ENCODE measurements around the gene CCS.
A peak's percentile ranks its signal among the peaks of the same experiment; 100 is the strongest.
"Not testable (repeated sequence)": the region's sequence is repeated elsewhere in the genome, so short reads cannot be mapped to it uniquely, and the experiment has no call there.

The CCS gene

DNA sequence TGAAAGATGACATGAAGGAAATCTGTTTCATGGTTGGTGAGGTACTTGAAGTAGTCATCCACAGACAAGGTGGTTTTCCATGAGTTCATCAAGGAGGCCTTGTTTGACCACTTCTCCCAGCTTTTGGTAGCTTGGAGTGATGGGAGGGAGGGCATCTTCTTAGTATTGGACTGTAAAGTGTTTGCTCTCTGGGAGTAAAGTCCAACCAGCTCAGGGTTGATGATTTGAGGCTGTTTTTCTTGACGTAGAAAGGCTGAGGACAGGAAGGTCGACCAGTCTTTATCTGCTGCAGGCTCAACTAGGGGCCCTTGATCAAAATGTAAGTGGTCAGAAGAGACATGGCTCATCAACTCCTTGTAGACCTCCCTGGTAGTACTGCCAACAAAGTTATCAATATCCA is 1.8 kb upstream of the CCS start:
- DNase-seq (ENCODE audit: low read depth, low spot score) = no peak

DNA sequence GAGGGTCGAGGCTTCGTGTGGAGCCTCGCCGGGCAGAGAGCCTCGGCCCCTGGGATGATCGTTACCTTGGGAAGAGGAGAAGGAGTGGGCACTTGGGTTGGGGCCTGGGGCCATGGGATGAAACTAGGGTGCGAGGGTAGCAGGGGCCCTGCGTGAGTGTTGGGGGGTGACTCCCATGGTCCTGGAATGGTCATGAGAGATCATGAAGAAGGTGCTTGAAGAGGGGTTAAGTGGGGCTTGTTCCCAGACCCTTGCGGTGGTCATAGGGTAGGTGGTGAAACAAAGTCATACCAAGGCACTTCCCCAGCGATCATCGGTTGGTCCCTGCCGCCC is 284 bp downstream of the CCS start:
- no peak for DNase-seq (ENCODE audit: low read depth, low spot score)

DNA sequence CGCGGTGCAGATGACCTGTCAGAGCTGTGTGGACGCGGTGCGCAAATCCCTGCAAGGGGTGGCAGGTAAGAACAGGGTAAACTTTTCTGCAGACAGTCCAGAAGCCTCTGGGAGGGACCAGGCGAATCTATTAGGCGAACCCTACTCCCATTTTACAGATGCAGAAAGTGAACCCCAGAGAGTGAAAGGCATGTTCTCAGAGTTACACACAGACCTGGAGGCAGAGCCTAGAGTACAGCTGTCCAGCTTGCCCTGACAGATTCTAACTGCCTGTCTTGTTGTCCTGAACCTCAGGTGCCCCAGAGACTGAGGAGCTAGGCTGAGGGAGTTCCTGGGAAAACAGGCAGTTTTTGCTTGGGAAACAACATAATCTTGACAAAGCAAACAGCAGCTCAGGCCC is 665 bp downstream of the CCS start:
- DNase-seq (ENCODE audit: low read depth, low spot score) = no peak

DNA sequence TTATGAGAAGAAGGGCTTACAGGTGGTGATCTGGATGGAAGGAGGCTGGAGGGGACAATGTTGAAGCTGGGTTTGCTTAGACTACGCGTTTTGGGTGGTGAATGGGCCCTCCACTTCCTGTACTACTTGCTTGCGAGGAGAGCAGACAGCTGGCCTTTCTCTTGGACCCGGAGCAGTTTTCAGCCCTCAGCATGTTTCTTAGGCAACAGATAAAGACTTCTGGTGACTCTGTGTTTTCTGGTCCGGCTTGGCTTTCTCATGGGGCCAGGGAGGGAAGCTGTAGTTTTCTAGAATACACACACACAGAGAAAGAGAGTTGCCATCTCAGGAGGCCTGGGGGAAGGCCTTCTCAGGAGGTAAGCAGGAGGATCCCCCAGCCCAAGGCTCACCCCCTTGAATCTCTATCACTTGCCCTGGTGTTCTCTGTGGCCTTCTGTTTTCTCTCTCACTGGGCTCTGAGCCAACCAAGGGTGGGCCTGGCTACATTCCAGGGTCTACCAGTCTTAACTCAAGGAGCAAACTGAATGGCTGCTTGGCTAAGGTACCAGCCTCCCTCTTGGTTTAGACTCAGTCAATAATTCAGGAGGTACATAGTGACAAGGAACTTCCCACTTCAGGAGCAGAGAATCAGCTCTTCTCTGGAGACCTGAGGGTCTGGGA is 2.4 kb downstream of the CCS start:
- no peak for DNase-seq (ENCODE audit: low read depth, low spot score)

DNA sequence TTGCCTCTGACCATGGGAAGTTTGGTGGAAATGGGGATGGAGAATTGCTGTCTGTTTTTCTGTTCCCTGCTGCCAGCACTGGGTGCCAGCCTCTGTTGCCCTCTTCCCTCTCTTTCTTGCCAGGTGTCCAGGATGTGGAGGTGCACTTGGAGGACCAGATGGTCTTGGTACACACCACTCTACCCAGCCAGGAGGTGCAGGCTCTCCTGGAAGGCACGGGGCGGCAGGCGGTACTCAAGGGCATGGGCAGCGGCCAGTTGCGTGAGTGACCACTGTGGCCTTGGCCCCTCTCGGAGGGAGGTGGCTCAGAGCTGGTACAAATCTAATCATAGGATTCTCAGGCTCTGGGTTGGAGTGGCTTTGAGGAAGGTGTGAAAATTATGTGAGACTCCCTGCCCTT is 6.0 kb downstream of the CCS start:
- no peak for DNase-seq (ENCODE audit: low read depth, low spot score)

DNA sequence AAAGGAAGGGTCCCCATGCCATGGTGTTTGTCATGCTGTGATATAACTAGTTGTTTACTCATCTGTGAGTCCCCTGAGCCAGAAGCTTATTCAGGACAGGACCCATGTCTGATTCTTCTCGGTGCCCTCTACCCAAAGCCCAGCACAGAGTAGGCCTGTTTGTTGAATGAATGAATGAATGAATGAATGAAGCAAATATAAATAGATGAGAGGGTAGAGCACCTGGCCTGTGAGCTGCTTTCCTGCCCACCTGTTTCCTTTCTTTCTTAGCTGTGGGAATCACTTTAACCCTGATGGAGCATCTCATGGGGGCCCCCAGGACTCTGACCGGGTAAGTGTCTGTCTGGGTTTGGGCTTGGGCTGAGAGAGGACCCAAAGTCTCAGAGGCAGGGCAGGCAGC is 7.2 kb downstream of the CCS start:
- no peak for DNase-seq (ENCODE audit: low read depth, low spot score)

DNA sequence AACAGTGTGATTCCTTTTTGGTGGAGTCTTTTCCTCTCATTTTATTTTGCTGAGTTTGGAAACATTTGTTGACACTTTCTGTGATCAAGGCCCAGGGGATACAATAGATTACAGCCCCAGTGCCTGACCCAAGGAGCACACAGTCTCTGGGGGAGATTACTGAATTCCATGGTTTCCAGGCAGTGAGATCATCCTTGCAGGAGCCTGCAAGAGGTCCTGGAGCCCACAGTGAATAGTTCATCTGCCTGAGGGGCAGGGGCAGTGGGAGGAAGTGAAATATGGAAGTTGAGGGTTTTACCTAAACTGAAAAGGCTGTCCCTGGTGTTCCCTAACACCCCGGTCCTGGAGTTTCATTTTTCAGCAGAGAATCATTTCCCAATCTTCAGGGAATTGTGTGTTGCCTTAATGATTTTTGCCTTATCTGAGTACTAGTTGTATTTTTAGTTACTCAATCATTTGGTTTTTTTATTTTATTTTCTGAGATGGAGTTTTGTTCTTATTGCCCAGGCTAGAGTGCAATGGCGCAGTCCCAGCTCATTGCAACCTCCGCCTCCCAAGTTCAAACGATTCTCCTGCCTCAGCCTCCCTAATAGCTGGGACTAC is 7.7 kb downstream of the CCS start:
- DNase-seq (ENCODE audit: low read depth, low spot score) = peak; percentile 68

DNA sequence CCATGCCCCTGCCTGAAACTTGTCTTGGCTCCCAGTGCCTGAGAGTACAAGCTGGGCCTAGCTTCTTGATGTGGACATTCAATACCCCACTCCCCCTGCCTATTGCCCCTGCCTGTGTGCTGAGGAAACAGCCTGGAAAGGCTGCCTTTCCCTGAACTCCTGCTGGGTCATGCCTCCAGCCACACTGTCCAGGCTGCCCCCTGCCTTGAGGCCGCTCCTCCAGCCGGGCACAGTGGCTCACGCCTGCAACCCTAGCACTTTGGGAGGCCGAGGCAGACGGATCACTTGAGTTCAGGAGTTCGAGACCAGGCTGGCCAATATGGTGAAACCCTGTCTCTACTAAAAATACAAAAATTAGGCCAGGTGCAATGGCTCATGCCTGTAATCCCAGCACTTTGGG is 10.1 kb downstream of the CCS start:
- no peak for DNase-seq (ENCODE audit: low read depth, low spot score)

DNA sequence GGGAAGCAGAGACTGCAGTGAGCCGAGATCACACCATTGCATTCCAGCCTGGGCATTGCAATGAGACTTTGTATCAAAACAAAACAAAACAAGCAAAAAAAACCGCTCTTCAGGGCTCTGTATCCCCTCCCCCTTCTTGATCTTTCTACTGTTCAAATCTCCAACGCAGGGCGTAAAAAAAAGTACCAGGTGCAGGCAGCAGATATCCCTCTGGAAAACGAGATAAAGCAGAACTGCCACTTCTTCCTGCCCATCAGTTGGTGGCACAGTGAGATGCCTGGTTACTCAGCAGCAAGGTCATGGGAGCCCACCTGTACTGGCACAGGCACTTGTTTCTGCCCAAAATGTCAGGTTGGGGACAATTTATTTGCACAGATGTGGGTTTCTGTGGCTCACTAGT is 11.2 kb downstream of the CCS start:
- DNase-seq (ENCODE audit: low read depth, low spot score) = no peak

DNA sequence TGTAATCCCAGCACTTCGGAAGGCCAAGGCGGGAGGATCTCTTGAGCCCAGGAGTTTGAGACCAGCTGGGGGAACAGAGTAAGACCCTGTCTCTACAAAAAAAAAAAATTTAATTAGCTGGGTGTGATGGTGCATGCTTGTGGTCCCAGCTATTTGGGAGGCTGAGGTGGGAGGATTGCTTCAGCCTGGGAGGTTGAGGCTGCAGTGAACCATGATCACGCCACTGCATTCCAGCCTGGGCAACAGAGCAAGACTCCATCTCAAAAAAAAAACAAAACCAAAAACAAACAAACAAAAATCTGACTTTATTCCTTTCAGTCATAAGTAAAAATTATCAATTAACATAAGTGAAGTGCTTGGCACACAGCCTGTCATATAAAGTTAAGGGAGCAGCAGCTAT is 13.6 kb downstream of the CCS start:
- not testable (repeated sequence) for DNase-seq (ENCODE audit: low read depth, low spot score)

DNA sequence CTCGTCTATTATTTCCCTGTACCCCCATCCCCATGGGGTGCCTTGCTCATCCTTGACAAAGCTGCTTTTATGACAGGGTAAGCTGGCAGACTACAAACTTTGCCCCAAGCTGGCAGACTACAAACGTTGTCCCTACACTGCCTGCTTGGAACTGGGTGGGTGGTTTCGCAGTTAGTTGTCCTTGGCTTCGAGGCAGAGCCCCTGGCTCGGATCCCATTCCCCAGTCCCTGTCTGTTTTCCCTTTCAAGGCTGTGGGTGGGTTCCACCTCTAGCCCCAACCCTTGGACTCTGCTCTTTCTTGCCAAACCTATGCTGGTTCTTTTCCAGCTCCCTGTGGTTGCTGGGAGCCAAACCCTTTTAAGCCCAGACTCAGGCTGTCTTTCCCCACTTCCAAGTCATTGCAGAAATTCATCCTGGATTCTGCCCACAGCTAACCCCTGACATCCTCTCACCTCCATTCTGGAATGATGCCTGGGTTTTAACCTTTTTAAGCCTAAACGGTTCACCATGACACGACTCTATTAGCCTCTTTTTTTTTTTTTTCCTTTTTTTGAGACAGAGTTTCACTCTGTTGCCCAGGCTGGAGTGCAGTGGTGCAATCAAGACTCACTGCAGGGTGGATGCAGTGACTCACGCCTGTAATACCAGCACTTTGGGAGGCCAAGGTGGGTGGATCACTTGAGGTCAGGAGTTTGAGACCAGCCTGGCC is 14.3 kb downstream of the CCS start:
- peak; percentile 73 for DNase-seq (ENCODE audit: low read depth, low spot score)

DNA sequence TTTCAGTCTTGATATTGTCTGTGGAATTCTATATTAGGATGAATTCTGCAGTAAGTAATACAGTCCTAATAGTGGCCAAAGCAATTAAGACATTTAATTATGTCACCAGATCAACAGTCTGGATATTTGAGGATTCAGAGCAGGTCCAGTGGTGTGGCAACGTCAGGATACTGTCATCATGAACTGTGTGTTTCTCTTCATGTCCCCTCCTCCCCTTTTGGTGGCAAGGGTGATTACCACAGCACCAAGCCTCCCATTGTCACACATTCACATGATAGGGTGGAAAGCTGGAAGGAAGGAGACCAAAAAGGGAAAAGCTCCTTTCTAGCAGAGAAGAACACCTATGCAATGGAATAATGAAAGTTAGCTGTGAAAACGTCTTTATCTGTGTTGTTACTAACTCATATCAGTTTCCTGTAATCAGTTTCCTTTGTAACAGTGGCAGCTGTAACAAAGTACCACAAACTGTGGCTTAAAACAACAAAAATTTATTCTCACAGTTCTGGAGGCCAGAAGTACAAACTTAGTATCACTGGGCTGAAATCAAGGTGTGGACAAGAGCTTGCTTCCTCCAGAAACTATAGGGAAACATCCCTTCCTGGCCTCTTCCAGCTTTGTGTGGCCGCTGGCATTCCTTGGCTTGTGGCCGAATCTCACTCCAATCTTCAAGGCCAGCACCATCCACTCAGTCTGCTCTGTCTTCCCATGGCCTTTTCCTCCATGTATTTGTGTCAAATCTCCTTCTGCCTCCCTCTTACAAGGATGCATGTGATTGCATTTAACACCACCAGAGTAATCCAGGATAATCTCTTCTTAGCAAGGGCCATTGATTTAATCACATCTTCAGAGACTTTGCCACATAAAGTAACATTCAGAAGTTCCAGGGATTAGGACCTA is 17.0 kb downstream of the CCS start:
- DNase-seq (ENCODE audit: low read depth, low spot score) = no peak

DNA sequence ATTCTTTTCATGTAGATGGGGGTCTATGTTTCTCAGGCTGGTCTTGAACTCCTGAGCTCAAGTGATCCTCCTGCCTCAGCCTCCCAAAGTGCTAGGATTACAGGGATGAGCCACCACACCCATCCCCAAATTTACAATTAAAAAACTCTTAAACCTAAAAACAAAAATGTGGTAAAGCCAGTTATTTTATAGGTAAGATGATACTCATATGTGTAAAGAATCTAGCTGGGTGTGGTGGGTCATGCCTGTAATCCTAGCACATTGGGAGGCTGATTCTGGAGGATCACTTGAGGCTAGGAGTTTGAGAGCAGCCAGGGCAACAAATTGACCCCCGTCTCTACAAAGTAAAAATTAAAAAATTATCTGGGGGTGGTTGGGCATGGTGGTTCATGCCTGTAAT is 19.5 kb downstream of the CCS start:
- no peak for DNase-seq (ENCODE audit: low read depth, low spot score)

DNA sequence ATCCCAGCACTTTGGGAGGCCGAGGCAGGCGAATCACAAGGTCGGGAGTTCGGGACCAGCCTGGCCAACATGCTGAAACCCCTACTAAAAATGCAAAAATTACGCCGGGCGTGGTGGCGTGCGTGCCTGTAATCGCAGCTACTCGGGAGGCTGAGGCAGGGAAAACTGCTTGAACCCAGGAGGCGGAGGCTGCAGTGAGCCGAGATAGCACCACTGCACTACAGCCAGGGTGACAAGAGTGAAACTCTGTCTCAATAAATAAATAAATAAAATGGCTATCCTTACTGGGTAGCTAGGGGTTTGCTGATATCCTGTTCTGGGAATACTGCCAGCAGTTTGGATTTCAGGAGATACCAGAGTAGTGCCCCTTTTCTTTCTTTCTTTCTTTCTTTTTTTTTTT is 21.1 kb downstream of the CCS start:
- no peak for DNase-seq (ENCODE audit: low read depth, low spot score)

DNA sequence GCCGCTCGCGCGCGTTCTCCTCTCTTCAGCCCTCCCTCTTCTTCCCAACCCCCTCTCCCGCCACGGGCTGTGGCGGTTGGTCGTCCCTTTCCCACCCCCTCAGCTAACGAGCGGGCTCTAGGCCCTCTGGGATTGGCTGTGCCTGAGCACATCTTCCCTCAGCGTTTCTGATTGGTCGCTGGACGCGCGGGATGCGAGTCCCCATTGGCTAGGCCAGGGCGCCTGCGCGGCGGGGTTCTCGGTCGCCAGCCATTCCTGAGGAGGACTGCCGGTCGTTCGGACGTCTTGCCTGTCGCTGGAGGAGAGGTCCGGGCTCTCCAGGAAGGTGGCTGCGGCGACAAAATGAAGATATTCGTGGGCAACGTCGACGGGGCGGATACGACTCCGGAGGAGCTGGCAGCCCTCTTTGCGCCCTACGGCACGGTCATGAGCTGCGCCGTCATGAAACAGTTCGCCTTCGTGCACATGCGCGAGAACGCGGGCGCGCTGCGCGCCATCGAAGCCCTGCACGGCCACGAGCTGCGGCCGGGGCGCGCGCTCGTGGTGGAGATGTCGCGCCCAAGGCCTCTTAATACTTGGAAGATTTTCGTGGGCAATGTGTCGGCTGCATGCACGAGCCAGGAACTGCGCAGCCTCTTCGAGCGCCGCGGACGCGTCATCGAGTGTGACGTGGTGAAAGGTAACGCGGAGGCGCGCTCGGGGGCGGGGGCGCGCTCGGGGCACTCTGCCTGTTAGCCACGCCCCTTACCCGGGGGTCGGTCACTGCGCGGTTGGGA is 23.6 kb downstream of the CCS start, which contains the start of gene RBM14:
RBM14 (plus strand) TSS at position 252 of the 776 bp plus-strand sequence; CDS start at position 343, 91 bp downstream.
- DNase-seq (ENCODE audit: low read depth, low spot score) = peak; percentile 97

DNA sequence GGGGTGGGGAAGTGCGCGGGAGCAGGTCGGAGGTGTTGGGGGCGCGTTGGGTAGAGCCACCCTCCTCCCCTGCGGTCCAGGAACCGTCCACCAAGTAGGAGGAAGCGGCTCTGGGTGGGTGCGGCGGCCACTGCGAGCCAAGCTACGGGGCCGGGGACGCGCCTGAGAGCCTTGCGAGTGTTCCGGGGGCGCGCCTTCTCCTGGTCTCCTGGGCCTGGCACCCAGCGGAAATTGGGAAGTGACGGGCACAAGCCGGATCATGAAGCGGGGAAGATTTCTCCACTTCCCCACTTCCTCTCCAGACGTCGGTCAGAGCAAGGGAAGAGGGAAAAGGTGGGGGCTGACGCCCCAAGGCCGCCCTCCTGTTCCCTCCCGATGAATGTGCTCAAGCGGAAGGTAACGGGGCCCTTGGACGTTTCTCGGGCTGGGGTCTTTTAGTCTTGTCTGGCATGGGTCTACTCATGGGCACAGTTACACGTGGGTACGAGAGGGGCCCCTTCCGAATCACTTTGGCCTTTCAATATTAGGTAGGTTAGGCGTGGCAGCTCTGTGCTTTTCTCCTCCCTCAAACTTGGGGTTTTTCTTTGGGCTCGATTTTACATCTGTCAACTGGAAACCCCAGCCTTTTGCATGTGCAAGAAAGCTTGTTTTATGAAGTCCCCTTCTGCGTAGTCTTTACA is 24.3 kb downstream of the CCS start:
- no peak for DNase-seq (ENCODE audit: low read depth, low spot score)

DNA sequence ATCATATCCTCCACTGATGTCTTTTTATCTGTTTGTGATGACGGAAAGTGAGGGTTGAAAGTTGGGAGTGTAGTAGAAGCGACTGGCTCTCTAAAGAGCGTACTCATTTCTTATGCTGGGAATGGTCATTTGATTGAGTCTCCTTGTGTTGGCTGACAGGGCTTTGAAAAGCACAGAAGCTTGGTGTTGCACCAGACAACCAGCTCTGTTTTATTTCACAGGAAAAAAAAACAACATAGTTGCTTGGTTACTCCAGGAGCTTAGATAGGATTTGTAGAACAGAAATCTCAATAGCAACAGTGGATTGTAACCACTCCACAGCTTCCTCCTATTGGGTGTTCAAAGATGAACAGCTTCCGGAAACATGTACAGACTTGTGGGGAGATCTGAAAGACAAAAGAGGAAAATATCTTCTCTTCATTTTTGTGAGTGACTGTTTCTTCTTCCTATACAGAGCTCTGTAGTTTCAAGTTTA is 26.1 kb downstream of the CCS start:
- DNase-seq (ENCODE audit: low read depth, low spot score) = no peak

DNA sequence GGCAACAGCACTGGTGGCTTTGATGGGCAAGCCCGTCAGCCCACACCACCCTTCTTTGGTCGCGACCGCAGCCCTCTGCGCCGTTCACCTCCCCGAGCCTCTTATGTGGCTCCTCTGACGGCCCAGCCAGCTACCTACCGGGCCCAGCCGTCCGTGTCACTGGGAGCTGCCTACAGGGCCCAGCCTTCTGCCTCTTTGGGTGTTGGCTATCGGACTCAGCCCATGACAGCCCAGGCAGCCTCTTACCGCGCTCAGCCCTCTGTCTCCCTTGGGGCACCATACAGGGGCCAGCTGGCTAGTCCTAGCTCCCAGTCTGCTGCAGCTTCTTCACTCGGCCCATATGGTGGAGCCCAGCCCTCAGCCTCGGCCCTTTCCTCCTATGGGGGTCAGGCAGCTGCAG is 31.5 kb downstream of the CCS start:
- DNase-seq (ENCODE audit: low read depth, low spot score) = no peak

DNA sequence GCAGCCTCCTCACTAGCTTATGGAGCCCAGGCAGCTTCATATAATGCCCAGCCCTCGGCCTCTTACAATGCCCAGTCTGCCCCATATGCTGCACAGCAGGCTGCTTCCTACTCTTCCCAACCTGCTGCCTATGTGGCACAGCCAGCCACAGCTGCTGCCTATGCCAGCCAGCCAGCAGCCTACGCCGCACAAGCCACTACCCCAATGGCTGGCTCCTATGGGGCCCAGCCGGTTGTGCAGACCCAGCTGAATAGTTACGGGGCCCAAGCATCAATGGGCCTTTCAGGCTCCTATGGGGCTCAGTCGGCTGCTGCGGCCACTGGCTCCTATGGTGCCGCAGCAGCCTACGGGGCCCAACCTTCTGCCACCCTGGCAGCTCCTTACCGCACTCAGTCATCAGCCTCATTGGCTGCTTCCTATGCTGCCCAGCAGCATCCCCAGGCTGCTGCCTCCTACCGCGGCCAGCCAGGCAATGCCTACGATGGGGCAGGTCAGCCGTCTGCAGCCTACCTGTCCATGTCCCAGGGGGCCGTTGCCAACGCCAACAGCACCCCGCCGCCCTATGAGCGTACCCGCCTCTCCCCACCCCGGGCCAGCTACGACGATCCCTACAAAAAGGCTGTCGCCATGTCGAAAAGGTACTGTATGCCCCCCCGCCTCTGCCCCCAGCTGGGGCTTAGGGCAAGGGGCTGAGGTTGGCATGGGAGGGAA is 32.2 kb downstream of the CCS start:
- no peak for DNase-seq (ENCODE audit: low read depth, low spot score)

DNA sequence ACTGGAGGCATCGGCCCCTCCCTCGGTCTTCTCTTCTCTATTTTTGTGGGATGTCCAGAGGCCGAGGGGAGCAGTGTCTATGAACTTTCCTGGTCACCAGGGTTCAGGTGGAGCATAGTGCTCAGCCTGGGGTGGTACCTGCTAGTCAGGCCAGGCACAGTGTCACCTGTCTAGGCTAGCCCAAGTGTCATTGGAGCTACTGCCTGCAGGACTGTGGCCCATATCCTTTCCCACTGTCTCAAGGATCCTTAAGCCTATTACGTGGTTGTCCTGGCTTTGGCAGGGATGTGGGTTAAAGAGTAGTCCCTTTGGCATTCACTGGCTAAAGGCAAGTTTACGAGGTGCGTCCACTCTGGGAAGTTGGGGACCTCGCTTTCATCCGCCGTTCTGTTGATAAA is 32.8 kb downstream of the CCS start:
- DNase-seq (ENCODE audit: low read depth, low spot score) = no peak
